Coronary artery (tissue), 2 donors: ENCODE data around the gene TRABD.

ENCODE experiments used
- DNase-seq: peaks from one replicate; pipeline ENCODE4 v3.0.0-alpha.2; 2017; ENCODE audit warnings: low spot score
- H3K27ac ChIP-seq, 2 donors: fragments of 200-600 bp; sonication (generic); one replicate each; pipeline ENCODE4 v1.5.1; 2016 to 2019
- H3K4me3 ChIP-seq: fragments of 200-600 bp; sonication (generic); 2 replicates; pipeline ENCODE4 v1.5.1; 2016; ENCODE audit warnings: mild to moderate bottlenecking, moderate library complexity
- CTCF ChIP-seq: fragments of 200-600 bp; sonication (generic); IDR thresholded peaks from one replicate; pipeline ENCODE4 v1.5.1; 2019; ENCODE audit warnings: antibody characterized with exemption

TRABD gene

GRCh38 chr22:50220603-50221409 lies 35.1 kb downstream of the TRABD start:
- Histone ChIP-seq H3K27ac (no peak overlapping the region), H3K4me3 (no peak overlapping the region)
- DNase-seq: no peak
- TF ChIP-seq CTCF: no peak

- no peak for TF ChIP-seq CTCF
- no peak for DNase-seq
- Histone ChIP-seq H3K27ac (no peak overlapping the region), H3K4me3 (no peak overlapping the region)
Measured at GRCh38 chr22:50221410-50222300, 35.9 kb downstream of the TRABD start.

GRCh38 chr22:50222508-50222907 lies 36.8 kb downstream of the TRABD start:
- no peak for TF ChIP-seq CTCF
- H3K27ac ChIP-seq: no peak overlapping the region
- DNase-seq: no peak
- H3K4me3 ChIP-seq: no peak overlapping the region

- no peak overlapping the region for H3K4me3 ChIP-seq
- no peak for DNase-seq
- no peak for TF ChIP-seq CTCF
- H3K27ac ChIP-seq: no peak overlapping the region
Measured at GRCh38 chr22:50224071-50224470, 38.4 kb downstream of the TRABD start.

- no peak overlapping the region for H3K27ac ChIP-seq
- DNase-seq: no peak
Measured at GRCh38 chr22:50225200-50225969, 39.7 kb downstream of the TRABD start.

More at GRCh38 chr22:50225200-50225969, 39.7 kb downstream of the TRABD start:
- H3K4me3 ChIP-seq: no peak overlapping the region
- no peak for TF ChIP-seq CTCF
